ENCODE data around the gene ID4. TPM values are rescaled to one million over a fixed set of nuclear protein-coding genes. Genes with fewer than 3 reads are reported as not detected.

ID4 gene
- total and polyA plus RNA-seq, 11 donors: 1.5 to 29.6 (median 2.9) TPM

DNA sequence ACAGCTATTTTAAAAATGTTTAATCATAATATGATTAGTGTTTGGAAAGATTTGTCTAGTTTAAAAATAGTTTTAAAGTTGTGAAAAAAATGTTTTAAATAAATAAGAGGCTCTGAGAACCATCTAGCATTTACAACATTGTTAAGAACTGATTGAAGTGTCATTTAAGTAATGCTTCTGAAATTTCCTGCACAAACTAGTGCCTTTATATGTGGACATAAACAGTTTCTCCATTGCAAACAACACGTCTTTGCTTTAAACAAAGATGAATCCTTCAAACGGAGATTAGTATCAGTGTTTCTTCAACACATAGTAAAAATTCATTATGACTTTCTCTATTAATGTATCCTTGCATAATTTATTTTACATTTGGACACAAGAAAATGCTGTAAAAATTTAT lies 45.9 kb upstream of the ID4 start:
- WGBS, 4 donors: 72 to 79% (median 77%) methylated on average over 2 of the region's 2 CpGs
- Histone ChIP-seq H3K9me3 (peaks cover 0 to 5% (median 0%) of the 10 kb centered on the region in 12 donors), H3K27me3 (no peaks in the 10 kb centered on the region), H3K36me3 (no peaks in the 10 kb centered on the region), H3K4me1 (peaks cover 0 to 16% (median 0%) of the 10 kb centered on the region in 12 donors), H3K27ac (no peak overlapping the region), H3K4me3 (no peak overlapping the region)
- no peak for ATAC-seq
- no peak for DNase-seq
- intact Hi-C loops (cut with DNase I): no loop called here
- TF ChIP-seq, protein P1, sequence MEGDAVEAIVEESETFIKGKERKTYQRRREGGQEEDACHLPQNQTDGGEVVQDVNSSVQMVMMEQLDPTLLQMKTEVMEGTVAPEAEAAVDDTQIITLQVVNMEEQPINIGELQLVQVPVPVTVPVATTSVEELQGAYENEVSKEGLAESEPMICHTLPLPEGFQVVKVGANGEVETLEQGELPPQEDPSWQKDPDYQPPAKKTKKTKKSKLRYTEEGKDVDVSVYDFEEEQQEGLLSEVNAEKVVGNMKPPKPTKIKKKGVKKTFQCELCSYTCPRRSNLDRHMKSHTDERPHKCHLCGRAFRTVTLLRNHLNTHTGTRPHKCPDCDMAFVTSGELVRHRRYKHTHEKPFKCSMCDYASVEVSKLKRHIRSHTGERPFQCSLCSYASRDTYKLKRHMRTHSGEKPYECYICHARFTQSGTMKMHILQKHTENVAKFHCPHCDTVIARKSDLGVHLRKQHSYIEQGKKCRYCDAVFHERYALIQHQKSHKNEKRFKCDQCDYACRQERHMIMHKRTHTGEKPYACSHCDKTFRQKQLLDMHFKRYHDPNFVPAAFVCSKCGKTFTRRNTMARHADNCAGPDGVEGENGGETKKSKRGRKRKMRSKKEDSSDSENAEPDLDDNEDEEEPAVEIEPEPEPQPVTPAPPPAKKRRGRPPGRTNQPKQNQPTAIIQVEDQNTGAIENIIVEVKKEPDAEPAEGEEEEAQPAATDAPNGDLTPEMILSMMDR (IDR thresholded peaks at IDR 0.05): no peak
- no peak for TF ChIP-seq POLR2A (IDR thresholded peaks at IDR 0.05)

DNA sequence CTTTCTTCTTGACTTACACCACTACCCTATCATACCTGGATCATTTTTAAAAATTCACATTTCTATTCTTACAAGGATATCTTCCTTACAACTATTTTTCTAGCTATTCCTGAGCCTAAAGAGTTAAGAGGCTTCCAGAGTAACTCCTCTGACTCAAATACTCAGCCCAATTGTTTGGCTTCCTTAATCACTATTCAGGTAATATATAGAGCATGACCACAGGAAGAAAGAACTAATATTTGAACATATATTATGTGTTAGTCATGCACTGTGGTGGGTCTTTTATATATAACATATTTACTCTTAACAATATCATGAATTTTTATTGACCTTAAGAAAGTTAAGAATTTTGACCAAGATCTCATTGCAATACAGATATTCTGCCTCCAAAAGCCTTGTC lies 42.0 kb upstream of the ID4 start:
- no peaks in the 10 kb centered on the region for H3K36me3 ChIP-seq
- H3K27me3 ChIP-seq: no peaks in the 10 kb centered on the region
- intact Hi-C loops (cut with DNase I): no loop called here
- TF ChIP-seq POLR2A (IDR thresholded peaks at IDR 0.05): no peak
- TF ChIP-seq, protein P1 (IDR thresholded peaks at IDR 0.05): no peak
- DNase-seq: no peak
- peaks cover 0 to 4% (median 0%) of the 10 kb centered on the region in 12 donors for H3K4me1 ChIP-seq
- no peak overlapping the region for H3K27ac ChIP-seq
- peaks cover 0 to 21% (median 0%) of the 10 kb centered on the region in 12 donors for H3K9me3 ChIP-seq
- no peak for ATAC-seq
- H3K4me3 ChIP-seq: no peak overlapping the region

DNA sequence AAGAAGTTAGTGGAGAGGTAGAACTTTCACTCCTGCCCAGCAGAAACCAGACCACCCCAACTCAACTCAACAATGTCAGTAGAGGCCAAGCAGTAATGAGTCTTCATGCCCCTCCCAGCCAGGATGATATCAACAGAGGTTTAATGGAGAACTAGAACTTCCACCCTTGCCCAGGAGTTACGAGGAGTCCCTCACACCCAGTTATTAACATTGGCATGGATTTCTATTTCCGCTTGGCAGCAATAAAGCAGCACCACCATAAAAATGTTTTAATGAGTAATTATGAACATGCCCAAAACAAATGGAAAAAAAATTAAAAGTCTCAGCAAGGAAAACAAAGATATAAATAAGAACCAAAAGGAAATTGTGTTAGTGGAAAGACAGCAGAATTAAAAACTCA lies 40.7 kb upstream of the ID4 start:
- TF ChIP-seq POLR2A (IDR thresholded peaks at IDR 0.05): no peak
- TF ChIP-seq, protein P1 (IDR thresholded peaks at IDR 0.05): no peak
- ATAC-seq: no peak
- no peak for DNase-seq
- intact Hi-C loops (cut with DNase I): no loop called here
- 48 to 99% (median 78%) methylated on average over 2 of the region's 2 CpGs for WGBS, 4 donors
- H3K27ac ChIP-seq: no peak overlapping the region
- peaks cover 0 to 21% (median 0%) of the 10 kb centered on the region in 12 donors for H3K9me3 ChIP-seq
- no peaks in the 10 kb centered on the region for H3K4me1 ChIP-seq
- H3K4me3 ChIP-seq: no peak overlapping the region
- H3K36me3 ChIP-seq: no peaks in the 10 kb centered on the region
- no peaks in the 10 kb centered on the region for H3K27me3 ChIP-seq

DNA sequence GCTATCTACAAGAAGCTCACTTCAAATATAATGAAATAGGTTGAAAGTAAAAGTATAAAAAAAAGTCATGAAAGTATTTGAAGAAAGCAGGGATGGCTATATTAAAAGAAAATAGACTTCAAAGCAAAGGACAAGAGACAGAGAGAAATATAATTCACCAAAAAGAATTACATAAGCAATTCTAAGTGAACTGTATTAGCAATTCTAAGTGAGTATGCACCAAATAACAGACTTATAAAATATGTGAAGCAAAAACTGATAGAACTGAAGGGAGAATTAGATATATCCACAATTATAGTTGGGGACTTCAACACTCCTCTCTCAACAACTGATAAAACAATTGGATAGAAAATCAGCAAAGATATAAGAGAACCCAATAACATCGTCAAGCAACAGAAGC lies 38.8 kb upstream of the ID4 start:
- intact Hi-C loops (cut with DNase I): no loop called here
- Histone ChIP-seq H3K36me3 (no peaks in the 10 kb centered on the region), H3K27me3 (no peaks in the 10 kb centered on the region), H3K4me1 (peaks cover 0 to 10% (median 0%) of the 10 kb centered on the region in 12 donors), H3K27ac (no peak overlapping the region), H3K9me3 (peaks cover 0 to 21% (median 0%) of the 10 kb centered on the region in 12 donors), H3K4me3 (no peak overlapping the region)
- TF ChIP-seq, protein P1 (IDR thresholded peaks at IDR 0.05): no peak
- TF ChIP-seq POLR2A (IDR thresholded peaks at IDR 0.05): no peak
- ATAC-seq: no peak
- no peak for DNase-seq
- WGBS, 4 donors: 48 to 74% (median 70%) methylated on average over 1 of the region's 1 CpG

All from heart left ventricle (tissue), 16 donors.